HG03354 (cell line): ENCODE results near the gene FGFR3.

ENCODE experiments used
- ATAC-seq: cut with Tn5 transposase; IDR thresholded peaks from one replicate; pipeline ENCODE4 v1.9.1; 2021; ENCODE audit warnings: mild to moderate bottlenecking; ENCODE audit not compliant: unreplicated experiment, poor library complexity, severe bottlenecking

Gene FGFR3

DNA sequence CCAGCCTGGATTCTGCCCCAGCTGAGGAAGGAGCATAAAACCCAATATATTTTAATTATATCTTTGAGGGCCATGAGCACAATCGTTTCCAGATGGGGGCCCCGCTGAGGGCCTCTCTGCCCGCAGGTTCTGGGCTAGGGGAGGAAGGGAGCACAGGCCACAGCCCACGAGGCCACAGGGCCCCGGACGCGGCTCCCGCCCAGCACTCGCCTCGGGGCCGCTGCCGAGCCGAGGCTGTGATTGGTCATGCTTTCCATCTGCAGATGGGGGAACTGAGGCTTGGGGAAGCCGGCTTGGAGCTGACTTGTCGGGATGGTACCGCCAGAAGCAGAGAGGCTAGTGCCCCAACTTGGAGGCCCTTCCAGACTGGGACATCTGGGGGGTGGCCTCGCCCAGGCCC is 37.8 kb upstream of the FGFR3 start:
- ATAC-seq, result no peak

DNA sequence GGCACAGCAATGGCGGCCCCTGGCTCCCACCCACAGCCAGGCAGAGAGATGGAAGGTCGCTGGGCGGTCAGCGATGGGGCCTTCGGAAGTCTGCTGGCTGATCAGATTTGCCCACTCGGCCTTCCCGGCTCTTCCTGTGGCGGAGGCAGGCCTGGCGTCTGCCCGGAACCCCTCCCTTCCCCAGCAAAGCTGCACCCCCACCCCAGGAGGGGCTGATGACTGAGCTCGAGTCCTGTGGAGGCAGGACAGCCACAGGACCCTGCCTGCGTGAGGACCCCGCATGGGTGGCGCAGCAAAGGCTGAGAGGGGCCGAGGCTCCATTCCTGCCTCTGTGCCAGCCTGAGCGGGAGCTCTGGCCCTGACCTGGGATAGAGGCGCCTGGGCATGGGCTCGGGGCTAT is 37.0 kb upstream of the FGFR3 start:
- ATAC-seq, result no peak

DNA sequence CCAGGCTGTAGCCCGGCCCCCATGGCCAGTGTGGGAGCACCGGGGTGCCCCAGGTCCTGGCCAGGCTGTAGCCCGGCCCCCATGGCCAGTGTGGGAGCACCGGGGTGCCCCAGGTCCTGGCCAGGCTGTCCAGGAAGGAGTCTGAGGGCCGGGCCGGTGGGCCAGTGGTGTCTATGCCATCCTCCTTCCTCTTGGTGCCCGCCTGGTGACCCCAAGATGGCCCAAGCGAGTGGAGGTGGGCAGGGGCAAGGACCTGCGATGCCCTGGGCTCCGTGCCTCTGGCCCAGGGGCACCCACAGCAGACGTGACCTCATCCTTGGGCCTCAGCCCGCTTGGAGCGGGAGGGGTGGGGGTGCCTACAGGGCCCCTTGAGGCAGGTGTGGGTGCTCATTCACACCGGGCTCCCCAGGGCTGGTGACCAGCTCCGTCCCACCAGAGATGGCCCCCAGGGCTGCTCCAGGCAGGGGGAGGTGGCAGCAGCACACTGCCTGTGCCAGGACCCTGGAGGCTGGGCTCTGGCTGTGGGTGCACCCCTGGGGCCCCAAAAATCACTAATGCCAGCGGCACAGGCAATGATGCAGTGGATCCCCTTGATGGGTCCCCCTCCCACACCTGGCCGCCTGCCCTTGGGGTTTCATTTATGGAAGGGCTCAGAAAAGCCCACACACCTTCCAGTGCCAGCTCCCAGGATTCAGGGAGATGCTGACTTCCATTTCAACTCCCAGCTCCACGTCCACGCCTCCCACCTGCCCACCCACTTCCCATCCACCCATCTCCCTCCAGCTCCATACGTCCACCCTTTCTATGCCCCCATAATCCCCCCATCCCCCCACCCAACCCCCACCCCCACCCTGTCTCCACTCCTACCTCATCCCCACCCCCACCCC is 36.0 kb upstream of the FGFR3 start:
- ATAC-seq, result no peak

DNA sequence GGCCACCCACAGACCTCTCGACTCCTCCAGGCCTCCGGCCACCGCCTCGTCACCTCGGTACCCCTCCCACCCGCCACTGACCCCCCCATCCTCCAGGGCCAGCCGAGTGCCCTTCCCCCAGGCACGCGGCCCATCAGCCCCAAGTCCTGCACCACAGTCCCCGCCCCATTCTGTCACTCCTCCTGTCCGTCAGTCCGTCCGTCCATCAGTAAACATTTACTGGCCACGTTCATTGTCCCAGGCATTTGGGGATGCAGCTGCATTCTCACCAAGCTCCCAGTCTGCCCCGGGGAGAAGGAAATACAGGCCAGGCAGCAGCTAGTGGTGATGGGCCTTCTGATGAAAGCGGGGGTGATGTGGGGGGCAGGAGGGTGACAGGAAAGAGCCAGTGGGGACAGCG is 35.3 kb upstream of the FGFR3 start:
- ATAC-seq, result no peak

DNA sequence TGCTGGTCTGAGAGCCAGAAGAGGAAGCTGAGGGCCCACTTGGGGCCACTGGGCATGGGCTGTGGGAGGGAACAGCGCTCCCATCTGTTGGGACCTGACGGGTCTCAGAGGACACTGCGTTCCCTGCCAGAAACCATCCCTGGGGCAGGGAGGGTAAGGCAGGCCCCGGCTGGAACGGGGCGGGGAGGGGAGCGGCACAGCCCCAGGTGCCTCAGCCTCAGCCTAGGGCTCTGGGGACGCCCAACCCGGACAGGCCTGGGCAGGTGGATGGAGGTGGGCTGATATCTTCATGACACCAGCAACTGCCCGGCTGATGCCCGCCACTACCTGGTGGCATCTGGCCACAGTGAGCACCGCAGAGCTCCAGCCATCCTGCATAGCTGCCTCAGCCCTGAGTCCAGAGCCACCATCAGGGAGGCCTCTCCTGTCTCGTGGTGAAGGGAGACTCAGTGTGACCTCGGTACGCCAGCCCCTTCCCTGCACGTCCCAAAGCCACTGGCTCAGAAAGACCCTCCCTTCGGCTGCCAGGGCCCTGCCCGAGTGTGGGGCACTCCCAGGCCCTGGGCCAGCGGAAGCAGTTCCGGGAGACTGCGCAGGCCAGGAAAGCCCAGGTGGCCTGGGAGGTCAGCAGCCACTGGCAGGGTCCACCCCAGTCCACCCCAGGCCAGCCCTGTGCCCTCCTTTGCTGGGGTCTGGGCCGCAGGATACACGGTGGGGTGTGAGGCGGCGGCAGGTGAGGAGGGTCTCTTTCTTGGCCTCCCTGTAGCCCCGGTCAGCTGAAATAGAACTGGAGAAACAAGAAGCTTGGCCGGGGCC is 34.6 kb upstream of the FGFR3 start:
- no peak for ATAC-seq

DNA sequence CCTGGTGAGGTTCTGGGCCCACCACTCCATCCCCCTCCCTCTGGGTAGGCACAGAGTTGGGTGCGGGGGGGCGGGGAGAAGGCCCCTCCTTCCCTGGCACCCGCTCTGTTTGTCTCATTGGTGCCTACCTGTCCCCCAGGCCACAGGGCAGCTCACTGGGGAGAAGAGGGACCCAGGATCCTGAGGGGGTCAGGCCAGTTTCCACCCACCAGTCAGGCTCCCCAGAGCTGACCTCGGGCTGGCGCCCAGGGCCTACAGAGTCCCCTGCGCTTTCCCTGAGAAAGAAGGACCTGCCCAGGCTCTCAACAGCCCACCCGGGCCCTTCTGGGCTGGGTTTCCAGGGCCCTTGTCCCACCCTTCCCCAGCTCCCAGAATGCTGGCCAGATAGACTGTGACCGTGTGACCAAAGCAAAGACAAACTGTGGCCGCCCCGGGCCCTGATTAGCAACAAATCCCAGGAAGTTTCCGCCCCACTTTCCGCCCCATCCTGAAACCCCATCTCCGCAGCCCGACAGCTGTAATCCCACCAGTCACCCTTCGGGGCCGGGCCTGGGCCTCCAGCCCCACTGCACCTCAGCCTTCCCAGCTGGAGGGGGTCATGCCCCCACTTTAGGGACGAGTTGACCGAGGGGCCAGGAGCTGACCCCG is 33.8 kb upstream of the FGFR3 start:
- no peak for ATAC-seq

DNA sequence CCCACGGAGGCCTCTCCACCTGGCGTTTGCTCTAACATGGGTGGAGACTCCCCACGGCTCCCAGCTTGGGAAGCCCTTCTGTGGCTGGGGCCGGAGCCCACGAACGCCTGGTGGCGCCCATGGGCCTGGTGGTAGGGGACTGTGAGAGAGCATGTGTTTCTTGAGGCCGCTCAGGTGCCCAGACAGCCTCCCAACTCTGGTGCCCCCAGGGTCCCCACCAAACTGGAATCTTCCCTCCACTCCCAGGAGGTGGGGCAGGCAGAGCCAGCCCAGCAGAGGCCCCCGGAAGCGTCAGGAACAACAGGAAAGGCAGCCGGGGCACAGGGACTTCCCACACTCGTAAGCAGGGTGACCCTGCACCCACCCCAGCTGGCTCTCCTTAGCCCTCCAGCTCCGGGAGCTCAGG is 33.3 kb upstream of the FGFR3 start:
- ATAC-seq, result no peak

DNA sequence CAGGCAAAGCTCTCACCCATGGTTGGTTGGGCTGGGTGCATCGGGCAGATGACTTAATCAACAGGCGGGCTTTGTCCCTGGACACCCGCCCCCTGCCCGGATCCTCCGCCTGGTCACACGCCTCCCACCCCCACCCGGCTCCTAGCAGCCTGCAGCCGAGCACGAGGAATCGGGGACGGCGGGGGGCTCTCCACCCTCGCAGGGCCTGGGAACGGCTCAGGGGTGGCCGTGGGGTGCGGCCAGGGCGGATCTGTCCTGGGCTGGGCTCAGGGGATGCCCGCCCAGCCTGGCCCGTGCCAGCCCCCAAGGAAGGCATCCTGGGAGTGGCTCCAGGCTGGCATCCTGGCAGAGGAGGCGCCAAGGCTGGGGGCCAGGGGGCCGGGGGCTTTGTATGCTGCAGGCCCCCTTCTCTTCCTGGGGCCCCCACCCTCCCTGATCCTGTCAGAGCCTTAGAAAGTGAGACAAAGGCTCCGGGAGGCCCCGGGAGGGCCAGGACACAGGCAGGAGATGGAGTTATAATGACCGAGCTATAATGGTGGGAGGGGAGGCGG is 32.5 kb upstream of the FGFR3 start:
- no peak for ATAC-seq

DNA sequence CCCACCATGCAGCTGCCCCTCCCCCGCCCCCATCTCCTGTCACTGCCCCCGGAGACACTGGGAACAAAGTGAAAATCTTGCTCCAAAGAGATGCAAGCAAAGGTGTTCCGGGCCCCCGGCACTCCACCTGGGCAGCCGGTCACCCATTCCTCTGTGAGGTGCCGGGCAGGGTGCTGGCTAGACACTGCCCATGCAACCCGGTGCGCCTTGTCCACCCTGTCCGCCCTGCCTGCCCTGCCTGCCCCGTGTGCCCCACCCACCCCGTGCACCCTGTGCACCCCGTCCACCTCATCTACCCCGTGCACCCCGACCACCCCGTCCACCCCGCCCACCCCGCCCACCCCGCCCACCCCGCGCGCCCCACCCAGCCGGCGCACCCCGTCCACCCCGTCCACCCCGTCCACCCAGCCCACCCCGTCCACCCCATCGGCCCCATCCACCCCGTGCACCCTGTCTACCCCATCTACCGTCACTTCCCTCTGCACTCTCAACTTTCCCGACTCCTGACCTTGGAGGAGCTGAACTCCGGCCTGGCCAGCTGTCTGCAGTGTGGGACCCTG is 31.9 kb upstream of the FGFR3 start:
- no peak for ATAC-seq

DNA sequence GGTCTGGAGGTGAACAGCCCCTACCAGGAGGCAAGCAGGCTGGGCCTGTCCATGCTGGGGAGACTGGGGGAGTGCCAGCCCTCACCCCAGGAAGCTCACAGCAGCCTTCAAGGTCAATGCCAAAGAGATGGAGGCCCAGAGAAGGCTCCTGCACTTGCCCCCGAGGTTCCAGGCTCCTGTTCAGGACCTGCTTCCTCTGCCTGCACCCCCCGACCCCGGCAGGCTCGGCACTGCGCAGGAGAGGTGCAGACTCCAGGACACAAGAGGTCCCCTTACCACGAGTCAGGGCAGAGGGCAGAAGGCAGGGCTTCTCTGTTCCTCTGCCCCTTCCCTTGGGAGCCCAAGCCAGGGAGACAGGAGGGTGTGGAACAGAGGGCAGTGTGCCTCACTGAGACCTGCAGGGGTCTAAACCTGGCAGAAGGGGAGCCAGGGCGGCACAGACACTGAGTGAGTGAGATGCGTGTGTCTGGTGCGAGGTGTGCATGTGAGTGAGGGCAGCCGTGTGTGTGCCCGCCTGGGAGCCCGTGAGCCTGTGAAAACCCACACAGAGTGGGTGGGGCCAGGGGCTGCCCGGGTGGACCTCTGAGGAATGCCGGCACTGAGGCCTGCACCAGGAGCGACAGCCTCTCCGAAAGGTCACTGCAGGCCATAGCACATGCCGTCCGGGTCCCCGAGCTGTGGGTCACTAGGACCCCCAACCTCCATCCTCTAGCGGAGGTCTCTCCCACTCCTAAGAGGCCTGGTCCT is 30.7 kb upstream of the FGFR3 start:
- ATAC-seq, result no peak

DNA sequence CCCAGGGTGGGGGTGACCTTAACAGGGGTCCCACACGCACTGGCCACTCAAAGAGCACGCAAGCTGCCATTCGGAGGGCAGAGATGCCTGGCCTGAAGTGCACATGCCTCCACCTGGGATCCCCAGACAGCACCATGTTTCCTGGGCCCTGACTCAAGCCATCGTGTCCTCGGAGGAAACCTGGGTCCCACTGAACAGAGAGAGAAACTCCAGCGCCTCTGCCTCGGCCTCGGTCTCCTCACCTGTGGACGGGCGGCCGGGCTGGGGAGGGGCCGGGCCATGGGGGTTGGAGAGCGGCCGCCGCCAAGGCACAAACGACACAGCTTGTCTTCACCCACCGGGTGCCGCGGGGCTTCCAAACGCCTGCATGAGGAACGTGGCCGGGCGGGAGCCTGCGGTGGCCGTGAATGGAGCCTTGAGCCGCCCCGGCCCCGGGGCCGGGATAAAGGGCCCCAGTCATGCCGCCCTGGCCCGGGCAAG is 30.0 kb upstream of the FGFR3 start:
- ATAC-seq, result no peak

DNA sequence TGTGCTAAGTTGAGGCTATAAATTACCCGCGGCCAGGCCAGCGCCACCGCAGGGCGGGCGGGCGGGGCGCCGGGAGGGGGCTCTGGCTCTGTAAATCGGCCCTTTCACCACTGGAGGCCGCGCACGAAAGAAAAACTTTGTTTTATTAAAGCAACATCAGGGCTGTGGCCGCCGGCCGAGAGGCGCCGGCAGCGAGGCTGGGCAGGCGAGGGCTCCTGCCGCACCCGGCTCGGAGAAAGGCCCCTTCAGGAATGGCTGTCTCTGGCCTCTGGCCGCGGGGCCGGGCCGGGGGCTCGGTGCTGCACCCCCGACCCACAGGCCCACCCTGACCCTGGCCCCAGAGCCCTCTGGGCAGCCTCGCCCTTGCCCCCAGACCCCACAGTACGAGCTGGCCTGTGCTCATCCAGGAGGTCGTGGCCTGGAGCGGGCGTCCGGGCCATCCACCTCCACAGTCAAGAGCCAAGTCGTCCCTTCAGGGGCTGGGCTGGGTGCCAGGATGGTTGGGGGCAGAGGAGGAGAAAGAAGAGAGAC is 29.5 kb upstream of the FGFR3 start:
- no peak for ATAC-seq

DNA sequence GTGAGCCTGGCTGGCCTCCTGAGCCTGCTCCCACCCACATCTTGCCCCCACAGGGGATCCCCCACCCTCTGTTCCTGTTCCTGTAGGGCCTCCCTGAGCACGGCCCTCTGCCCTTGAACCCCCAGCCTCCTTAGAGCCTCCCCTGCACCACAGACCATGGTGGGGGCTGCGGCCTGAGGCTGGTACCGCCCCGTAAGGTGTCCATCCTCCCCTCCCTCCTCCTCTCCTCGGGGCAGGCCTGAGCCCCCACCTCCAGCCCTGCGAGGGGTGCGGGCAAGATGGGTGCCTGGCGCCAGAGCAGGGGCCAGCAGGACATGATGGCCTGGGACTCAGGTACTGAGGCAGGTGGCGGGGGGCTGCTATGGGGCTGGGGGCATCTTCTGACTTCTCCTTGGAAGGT is 28.4 kb upstream of the FGFR3 start:
- no peak for ATAC-seq

DNA sequence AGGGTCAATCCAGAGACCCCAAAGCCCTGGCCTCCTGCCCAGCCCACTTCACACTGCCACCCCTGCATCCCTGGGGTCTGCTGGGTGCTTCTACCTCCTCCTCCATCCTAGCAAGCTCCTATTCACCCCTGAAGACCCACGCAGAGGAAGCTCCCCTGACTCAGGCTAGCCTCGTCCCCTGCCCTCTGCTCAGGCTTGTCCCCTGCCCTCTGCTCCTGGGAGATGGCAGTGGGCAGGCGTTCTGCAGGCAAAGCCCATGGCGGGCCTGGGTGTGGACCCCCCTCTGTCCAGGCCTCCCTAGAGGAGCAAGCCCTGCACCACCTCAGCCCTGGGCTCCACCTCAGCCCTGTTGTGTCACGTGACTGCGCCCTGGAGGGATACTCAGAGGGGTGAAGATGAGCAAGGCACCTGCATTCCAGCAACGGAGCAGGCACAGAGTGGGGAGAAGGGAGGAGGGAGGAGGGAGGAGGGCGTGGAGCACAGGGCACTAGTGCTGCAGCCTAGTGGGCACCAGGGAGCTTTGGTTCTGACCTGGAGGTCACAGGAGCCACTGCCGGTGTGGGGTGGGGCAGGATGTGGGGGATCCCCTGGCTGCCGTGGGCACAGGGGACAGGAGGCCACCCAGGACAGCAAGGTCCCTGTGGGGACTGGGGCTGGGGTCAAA is 27.6 kb upstream of the FGFR3 start:
- ATAC-seq, result no peak

DNA sequence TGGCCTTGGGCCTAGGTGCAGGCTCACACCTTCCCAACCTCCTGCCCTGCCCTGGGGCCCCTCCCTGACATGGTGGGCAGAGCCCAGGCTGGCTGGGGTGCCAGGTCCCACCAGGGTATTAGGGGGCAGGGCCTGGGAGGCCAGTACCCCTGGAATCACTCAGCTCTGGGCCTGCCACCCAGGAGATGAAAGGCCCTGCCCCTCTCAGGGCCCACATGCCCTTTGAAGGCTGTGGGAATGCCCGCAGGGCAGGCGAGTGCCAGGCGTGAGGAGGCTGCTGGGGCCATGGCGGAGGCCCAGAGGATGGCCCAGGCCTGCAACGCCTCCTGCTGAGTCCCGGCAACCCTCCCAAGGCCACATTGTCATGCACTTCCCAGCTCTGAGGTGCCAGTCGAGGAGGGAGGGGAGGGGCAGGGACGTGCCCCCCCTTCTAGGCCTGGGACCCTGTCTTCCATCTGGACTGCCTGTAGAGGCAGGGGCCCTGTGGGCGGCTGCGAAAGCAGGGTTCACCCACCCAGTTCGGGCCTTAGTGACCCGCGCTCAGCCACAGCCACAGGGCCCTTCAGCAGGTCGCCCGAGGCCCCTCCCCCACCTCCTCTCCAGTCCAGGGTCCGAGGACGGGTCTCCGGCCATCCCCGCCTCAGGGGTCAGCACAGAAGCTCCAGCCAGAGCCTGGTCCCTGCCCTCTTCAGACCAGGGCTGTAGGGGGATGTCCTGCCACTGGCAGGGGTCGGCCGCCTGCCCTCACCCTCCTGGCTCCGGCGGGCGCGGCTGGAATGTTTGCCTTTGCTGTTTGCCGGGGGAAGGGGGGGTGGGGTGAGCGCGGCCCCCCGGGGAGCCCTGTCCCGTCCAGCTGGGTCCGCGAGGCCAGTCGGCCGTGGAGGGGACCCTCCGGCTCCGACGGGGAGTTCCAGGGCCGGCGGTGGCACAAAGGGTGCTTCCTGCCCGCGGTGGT is 26.7 kb upstream of the FGFR3 start:
- no peak for ATAC-seq

DNA sequence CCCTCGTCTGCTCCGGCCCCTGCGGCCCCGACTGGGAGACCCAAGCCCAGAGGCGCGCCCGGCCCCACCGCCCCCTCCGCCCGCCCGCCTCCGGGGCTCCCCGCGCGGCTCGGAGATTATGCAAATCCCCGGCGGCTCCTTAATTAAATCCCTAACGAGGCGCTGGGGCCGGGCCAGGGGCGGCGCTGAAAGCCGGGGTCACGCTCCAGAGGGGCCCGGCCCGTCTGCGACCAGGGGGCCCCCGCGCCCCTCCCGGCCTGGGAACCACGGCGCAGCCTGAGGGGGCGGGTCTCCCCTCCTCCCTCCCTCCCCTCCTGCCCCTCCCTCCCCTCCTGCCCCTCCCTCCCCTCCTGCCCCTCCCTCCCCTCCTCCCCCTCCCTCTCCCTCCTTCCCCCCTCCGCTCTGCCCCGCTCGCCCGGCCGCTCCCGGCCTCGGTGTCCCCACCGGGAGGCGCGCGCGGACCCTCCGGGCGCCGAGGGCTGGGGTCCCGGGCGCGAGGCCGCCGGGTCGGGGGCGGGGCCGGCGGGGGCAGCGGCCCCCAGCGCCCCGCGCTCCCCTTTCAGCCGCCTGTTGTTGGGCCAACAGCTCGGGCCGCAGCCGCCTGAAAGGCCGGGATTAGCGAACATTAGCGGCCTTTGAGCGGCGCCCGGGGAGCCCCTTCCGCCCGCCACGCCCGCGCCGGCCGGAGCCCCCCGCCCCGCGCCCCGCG is 25.9 kb upstream of the FGFR3 start:
- ATAC-seq, result no peak
